ENCODE measurements around the gene POLG. TPM values are rescaled to one million over a fixed set of nuclear protein-coding genes. Genes with fewer than 3 reads are reported as not detected.

The POLG gene
- total and polyA plus RNA-seq, 2 of the 13 experiments (the other 11 are each of a cell fraction or from before 2014, with no cell fraction given) = 26.6 to 35.5 TPM

GRCh38 chr15:89358755-89359439 lies 24.3 kb upstream of the POLG start (continued):
- TF ChIP-seq, protein P1, sequence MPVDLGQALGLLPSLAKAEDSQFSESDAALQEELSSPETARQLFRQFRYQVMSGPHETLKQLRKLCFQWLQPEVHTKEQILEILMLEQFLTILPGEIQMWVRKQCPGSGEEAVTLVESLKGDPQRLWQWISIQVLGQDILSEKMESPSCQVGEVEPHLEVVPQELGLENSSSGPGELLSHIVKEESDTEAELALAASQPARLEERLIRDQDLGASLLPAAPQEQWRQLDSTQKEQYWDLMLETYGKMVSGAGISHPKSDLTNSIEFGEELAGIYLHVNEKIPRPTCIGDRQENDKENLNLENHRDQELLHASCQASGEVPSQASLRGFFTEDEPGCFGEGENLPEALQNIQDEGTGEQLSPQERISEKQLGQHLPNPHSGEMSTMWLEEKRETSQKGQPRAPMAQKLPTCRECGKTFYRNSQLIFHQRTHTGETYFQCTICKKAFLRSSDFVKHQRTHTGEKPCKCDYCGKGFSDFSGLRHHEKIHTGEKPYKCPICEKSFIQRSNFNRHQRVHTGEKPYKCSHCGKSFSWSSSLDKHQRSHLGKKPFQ (CRISPR knock-in tag; IDR thresholded peaks at IDR 0.05; ENCODE audit: insufficient replicate concordance) = no peak
- TF ChIP-seq, protein P2, sequence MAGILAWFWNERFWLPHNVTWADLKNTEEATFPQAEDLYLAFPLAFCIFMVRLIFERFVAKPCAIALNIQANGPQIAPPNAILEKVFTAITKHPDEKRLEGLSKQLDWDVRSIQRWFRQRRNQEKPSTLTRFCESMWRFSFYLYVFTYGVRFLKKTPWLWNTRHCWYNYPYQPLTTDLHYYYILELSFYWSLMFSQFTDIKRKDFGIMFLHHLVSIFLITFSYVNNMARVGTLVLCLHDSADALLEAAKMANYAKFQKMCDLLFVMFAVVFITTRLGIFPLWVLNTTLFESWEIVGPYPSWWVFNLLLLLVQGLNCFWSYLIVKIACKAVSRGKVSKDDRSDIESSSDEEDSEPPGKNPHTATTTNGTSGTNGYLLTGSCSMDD (CRISPR knock-in tag; IDR thresholded peaks at IDR 0.05) = no peak
- TF ChIP-seq HOXA7 (CRISPR knock-in tag; IDR thresholded peaks at IDR 0.05) (no peak), ELF1 (CRISPR knock-in tag; IDR thresholded peaks at IDR 0.05) (peak; percentile 67), ZNF280B (CRISPR knock-in tag; IDR thresholded peaks at IDR 0.05; ENCODE audit: borderline replicate concordance) (peak; percentile 64; the same call in 1 of the 2 replicates), ZNF263 (CRISPR knock-in tag; IDR thresholded peaks at IDR 0.05) (peak; percentile 85; the same call in 1 of the 2 replicates), GLMP (CRISPR knock-in tag; IDR thresholded peaks at IDR 0.05; ENCODE audit: borderline replicate concordance) (no peak), ZNF558 (CRISPR knock-in tag; IDR thresholded peaks at IDR 0.05; ENCODE audit: borderline replicate concordance) (no peak), ZNF639 (CRISPR knock-in tag; conservative IDR thresholded peaks at IDR 0.05) (no peak), REST (IDR thresholded peaks at IDR 0.05; ENCODE audit: borderline replicate concordance in 1 of 2, low read depth in 1 of 2, low read length in 2 of 2) (peak in 1 of 2 experiments; percentile 17; a peak in 2 of 4 replicates), ZNF382 (CRISPR knock-in tag; IDR thresholded peaks at IDR 0.05; ENCODE audit: borderline replicate concordance) (no peak), DNMT3B (CRISPR knock-in tag; conservative IDR thresholded peaks at IDR 0.05) (no peak)
- TF ChIP-seq, protein P3, sequence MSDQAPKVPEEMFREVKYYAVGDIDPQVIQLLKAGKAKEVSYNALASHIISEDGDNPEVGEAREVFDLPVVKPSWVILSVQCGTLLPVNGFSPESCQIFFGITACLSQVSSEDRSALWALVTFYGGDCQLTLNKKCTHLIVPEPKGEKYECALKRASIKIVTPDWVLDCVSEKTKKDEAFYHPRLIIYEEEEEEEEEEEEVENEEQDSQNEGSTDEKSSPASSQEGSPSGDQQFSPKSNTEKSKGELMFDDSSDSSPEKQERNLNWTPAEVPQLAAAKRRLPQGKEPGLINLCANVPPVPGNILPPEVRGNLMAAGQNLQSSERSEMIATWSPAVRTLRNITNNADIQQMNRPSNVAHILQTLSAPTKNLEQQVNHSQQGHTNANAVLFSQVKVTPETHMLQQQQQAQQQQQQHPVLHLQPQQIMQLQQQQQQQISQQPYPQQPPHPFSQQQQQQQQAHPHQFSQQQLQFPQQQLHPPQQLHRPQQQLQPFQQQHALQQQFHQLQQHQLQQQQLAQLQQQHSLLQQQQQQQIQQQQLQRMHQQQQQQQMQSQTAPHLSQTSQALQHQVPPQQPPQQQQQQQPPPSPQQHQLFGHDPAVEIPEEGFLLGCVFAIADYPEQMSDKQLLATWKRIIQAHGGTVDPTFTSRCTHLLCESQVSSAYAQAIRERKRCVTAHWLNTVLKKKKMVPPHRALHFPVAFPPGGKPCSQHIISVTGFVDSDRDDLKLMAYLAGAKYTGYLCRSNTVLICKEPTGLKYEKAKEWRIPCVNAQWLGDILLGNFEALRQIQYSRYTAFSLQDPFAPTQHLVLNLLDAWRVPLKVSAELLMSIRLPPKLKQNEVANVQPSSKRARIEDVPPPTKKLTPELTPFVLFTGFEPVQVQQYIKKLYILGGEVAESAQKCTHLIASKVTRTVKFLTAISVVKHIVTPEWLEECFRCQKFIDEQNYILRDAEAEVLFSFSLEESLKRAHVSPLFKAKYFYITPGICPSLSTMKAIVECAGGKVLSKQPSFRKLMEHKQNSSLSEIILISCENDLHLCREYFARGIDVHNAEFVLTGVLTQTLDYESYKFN (CRISPR knock-in tag; conservative IDR thresholded peaks at IDR 0.05) = no peak

Measured in HepG2 (cell line).